Prostate gland (tissue), 2 donors: ENCODE results near the gene MSH5.

Experiments
- CTCF ChIP-seq, 4 experiments: fragments of 200-600 bp in 2 of 4; fragments of 450-650 bp in 2 of 4; sonication (generic) in 2 of 4; IDR thresholded peaks; 1 replicate in 3 of 4; 2 replicates in 1 of 4; pipeline ENCODE4 v1.5.1; 2016 to 2019; ENCODE audit warnings: antibody characterized with exemption in 4 of 4, mild to moderate bottlenecking in 2 of 4, moderate library complexity in 2 of 4
- POLR2A ChIP-seq: fragments of 450-650 bp; IDR thresholded peaks from one replicate; pipeline ENCODE4 v1.6.1; 2016; ENCODE audit warnings: antibody characterized with exemption, mild to moderate bottlenecking

- TF ChIP-seq CTCF (IDR thresholded peaks at IDR 0.05) (no peak), POLR2A (no peak)
These were observed 24.5 kb upstream of the MSH5 start, which contains the start of gene LY6G6D for GRCh38 chr6:31715022-31715958.
